Lower leg skin (tissue), 4 donors: ENCODE measurements around the gene USP17L15. TPM values are rescaled to one million over a fixed set of nuclear protein-coding genes. Genes with fewer than 3 reads are reported as not detected.
"Not testable (repeated sequence)": the region's sequence is repeated elsewhere in the genome, so short reads cannot be mapped to it uniquely, and the experiment has no call there.

Source experiments
- DNase-seq, 2 donors: peaks; one replicate each; pipeline ENCODE4 v3.0.0-alpha.2; 2019; ENCODE audit warnings: low spot score in 2 of 2
- H3K4me3 ChIP-seq: fragments of 200-600 bp; sonication (generic); 2 replicates; pipeline ENCODE4 v1.5.1; 2017; ENCODE audit warnings: mild to moderate bottlenecking, low read depth; ENCODE audit not compliant: poor library complexity, severe bottlenecking
- WGBS, 2 donors: methylation state at CpG; one replicate each; pipeline ENCODE4 v1.1.5; 2018; 5-methylcytosine and 5-hydroxymethylcytosine counted together
- intact Hi-C: fragments of 100-400 bp; cut with DNase I; formaldehyde crosslinking; loops from one replicate; pipeline ENCODE4 v1.15.0; 2023; ENCODE audit warnings: low total_unique reads
- total RNA-seq, 4 donors: library from RNA; depleted of rRNA; stranded (reverse); fragments of >200 nt; gene quantifications; one replicate each; pipeline ENCODE4 v1.1.0, GENCODE V29; 2016

The USP17L15 gene, protein sequence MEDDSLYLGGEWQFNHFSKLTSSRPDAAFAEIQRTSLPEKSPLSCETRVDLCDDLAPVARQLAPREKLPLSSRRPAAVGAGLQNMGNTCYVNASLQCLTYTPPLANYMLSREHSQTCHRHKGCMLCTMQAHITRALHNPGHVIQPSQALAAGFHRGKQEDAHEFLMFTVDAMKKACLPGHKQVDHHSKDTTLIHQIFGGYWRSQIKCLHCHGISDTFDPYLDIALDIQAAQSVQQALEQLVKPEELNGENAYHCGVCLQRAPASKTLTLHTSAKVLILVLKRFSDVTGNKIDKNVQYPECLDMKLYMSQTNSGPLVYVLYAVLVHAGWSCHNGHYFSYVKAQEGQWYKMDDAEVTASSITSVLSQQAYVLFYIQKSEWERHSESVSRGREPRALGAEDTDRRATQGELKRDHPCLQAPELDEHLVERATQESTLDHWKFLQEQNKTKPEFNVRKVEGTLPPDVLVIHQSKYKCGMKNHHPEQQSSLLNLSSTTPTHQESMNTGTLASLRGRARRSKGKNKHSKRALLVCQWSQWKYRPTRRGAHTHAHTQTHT
- not detected for total RNA-seq

DNA sequence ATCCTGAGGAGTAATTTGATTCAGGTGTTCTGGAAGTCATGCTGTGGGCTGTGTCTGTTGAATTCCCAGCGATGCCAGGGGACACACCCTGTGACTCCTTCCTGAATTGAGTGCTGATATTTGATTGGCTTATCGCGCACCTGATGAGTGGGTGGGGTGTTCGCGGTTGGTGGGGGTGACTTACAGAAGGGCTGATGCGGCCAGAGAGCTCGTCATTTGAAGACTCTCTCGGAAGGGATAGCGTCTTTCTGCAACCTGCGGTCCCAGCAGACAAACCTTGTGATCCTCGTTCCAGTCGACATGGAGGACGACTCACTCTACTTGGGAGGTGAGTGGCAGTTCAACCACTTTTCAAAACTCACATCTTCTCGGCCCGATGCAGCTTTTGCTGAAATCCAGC lies at the start of gene USP17L15:
Gene USP17L15 (plus strand): TSS at position 301 of the 400 bp plus-strand sequence. CDS start 0 bp downstream, at position 301.
- WGBS, 2 donors: no CpG with 5 or more reads among the region's 15 CpGs
- DNase-seq, intact Hi-C loops, H3K4me3 ChIP-seq: not testable (repeated sequence)

DNA sequence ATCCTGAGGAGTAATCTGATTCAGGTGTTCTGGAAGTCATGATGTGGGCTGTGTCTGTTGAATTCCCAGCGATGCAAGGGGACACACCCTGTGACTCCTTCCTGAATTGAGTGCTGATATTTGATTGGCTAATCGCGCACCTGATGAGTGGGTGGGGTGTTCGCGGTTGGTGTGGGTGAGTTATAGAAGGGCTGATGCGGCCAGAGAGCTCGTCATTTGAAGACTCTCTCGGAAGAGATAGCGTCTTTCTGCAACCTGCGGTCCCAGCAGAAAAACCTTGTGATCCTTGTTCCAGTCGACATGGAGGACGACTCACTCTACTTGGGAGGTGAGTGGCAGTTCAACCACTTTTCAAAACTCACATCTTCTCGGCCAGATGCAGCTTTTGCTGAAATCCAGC lies 23.8 kb upstream of the USP17L15 start, which contains the start of gene USP17L10:
Gene USP17L10 (plus strand): TSS at position 301 of the 400 bp plus-strand sequence. CDS start 0 bp downstream, at position 301.
- WGBS, 2 donors: 87% methylated on average over 3 of the region's 13 CpGs; no CpG with 5 or more reads in 1 of the 2 donors
- DNase-seq, intact Hi-C loops: not testable (repeated sequence)

DNA sequence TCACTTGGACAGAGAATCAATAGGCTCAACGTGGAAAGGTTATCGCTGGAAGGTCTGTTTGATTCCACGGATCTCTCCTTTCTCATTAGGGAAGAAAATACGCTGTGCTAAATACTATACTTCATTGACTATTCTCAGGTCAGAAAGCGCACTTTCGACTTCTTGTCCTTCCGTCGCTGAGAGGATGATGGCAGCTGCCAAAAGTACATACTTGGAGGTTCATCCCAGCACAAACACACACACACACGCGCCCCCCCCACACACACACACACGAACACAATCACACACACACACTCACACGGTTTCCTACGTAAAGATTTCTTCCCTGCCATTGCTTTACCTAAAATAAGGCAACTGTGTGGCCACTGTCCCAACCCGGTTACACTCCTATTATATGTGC lies 19.5 kb upstream of the USP17L15 start:
- peak in 1 of 2 donors; percentile 49 for DNase-seq
- intact Hi-C loops, H3K4me3 ChIP-seq: not testable (repeated sequence)
- WGBS, 2 donors: 79 to 81% methylated on average over 10 to 11 of the region's 14 CpGs

More for the DNA sequence above, 23.8 kb upstream of the USP17L15 start, which contains the start of gene USP17L10:
- not testable (repeated sequence) for H3K4me3 ChIP-seq

DNA sequence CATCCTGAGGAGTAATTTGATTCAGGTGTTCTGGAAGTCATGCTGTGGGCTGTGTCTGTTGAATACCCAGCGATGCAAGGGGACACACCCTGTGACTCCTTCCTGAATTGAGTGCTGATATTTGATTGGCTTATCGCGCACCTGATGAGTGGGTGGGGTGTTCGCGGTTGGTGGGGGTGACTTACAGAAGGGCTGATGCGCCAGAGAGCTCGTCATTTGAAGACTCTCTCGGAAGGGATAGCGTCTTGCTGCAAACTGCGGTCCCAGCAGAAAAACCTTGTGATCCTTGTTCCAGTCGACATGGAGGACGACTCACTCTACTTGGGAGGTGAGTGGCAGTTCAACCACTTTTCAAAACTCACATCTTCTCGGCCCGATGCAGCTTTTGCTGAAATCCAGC lies 19.1 kb upstream of the USP17L15 start, which contains the start of gene USP17L11:
Gene USP17L11 (plus strand): TSS at position 301 of the 400 bp plus-strand sequence. CDS start 0 bp downstream, at position 301.
- intact Hi-C loops, H3K4me3 ChIP-seq, DNase-seq: not testable (repeated sequence)
- no CpG with 5 or more reads among the region's 14 CpGs for WGBS, 2 donors

DNA sequence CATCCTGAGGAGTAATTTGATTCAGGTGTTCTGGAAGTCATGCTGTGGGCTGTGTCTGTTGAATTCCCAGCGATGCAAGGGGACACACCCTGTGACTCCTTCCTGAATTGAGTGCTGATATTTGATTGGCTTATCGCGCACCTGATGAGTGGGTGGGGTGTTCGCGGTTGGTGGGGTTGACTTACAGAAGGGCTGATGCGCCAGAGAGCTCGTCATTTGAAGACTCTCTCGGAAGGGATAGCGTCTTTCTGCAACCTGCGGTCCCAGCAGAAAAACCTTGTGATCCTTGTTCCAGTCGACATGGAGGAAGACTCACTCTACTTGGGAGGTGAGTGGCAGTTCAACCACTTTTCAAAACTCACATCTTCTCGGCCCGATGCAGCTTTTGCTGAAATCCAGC lies 14.3 kb upstream of the USP17L15 start, which contains the start of gene USP17L12:
Gene USP17L12 (plus strand): TSS at position 301 of the 400 bp plus-strand sequence. CDS start 0 bp downstream, at position 301.
- no CpG with 5 or more reads among the region's 13 CpGs for WGBS, 2 donors
- DNase-seq, intact Hi-C loops, H3K4me3 ChIP-seq: not testable (repeated sequence)

DNA sequence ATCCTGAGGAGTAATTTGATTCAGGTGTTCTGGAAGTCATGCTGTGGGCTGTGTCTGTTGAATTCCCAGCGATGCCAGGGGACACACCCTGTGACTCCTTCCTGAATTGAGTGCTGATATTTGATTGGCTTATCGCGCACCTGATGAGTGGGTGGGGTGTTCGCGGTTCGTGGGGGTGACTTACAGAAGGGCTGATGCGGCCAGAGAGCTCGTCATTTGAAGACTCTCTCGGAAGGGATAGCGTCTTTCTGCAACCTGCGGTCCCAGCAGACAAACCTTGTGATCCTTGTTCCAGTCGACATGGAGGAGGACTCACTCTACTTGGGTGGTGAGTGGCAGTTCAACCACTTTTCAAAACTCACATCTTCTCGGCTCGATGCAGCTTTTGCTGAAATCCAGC lies 9.6 kb upstream of the USP17L15 start, which contains the start of gene USP17L13:
Gene USP17L13 (plus strand): TSS at position 301 of the 400 bp plus-strand sequence. CDS start 0 bp downstream, at position 301.
- H3K4me3 ChIP-seq, DNase-seq, intact Hi-C loops: not testable (repeated sequence)
- WGBS, 2 donors: no CpG with 5 or more reads among the region's 14 CpGs

DNA sequence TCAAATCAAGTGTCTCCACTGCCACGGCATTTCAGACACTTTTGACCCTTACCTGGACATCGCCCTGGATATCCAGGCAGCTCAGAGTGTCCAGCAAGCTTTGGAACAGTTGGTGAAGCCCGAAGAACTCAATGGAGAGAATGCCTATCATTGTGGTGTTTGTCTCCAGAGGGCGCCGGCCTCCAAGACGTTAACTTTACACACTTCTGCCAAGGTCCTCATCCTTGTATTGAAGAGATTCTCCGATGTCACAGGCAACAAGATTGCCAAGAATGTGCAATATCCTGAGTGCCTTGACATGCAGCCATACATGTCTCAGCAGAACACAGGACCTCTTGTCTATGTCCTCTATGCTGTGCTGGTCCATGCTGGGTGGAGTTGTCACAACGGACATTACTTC lies 3.9 kb upstream of the USP17L15 start:
- intact Hi-C loops, H3K4me3 ChIP-seq: not testable (repeated sequence)
- WGBS, 2 donors: 84 to 89% methylated on average over 5 of the region's 8 CpGs
- DNase-seq: peak in 1 of 2 donors; percentile 84

DNA sequence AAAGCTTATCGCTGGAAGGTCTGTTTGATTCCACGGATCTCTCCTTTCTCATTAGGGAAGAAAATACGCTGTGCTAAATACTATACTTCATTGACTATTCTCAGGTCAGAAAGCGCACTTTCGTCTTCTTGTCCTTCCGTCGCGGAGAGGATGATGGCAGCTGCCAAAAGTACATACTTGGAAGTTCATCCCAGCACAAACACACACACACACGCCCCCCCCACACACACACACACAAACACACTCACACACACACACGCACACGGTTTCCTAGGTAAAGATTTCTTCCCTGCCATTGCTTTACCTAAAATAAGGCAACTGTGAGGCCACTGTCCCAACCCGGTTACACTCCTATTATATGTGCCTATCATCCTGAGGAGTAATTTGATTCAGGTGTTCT lies 4.3 kb downstream of the USP17L15 start:
- no CpG with 5 or more reads among the region's 12 CpGs for WGBS, 2 donors
- intact Hi-C loops, H3K4me3 ChIP-seq: not testable (repeated sequence)
- DNase-seq: peak in 1 of 2 donors; percentile 63

DNA sequence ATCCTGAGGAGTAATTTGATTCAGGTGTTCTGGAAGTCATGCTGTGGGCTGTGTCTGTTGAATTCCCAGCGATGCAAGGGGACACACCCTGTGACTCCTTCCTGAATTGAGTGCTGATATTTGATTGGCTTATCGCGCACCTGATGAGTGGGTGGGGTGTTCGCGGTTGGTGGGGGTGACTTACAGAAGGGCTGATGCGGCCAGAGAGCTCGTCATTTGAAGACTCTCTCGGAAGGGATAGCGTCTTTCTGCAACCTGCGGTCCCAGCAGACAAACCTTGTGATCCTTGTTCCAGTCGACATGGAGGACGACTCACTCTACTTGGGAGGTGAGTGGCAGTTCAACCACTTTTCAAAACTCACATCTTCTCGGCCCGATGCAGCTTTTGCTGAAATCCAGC lies 9.4 kb downstream of the USP17L15 start, which contains the start of gene USP17L17:
Gene USP17L17 (plus strand): TSS at position 301 of the 400 bp plus-strand sequence. CDS start 0 bp downstream, at position 301.
- intact Hi-C loops, H3K4me3 ChIP-seq, DNase-seq: not testable (repeated sequence)
- WGBS, 2 donors: 91 to 93% methylated on average over 10 to 14 of the region's 14 CpGs

DNA sequence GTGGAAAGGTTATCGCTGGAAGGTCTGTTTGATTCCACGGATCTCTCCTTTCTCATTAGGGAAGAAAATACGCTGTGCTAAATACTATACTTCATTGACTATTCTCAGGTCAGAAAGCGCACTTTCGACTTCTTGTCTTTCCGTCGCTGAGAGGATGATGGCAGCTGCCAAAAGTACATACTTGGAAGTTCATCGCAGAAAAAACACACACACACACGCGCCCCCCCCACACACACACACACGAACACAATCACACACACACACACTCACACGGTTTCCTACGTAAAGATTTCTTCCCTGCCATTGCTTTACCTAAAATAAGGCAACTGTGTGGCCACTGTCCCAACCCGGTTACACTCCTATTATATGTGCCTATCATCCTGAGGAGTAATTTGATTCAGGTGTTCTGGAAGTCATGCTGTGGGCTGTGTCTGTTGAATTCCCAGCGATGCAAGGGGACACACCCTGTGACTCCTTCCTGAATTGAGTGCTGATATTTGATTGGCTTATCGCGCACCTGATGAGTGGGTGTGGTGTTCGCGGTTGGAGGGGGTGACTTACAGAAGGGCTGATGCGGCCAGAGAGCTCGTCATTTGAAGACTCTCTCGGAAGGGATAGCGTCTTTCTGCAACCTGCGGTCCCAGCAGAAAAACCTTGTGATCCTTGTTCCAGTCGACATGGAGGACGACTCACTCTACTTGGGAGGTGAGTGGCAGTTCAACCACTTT lies 13.9 kb downstream of the USP17L15 start, which contains the start of gene USP17L18:
Gene USP17L18 (plus strand): TSS at position 678 of the 728 bp plus-strand sequence. CDS start 0 bp downstream, at position 678.
- intact Hi-C loops: not testable (repeated sequence)
- peak; percentile 7 to 82 for DNase-seq

DNA sequence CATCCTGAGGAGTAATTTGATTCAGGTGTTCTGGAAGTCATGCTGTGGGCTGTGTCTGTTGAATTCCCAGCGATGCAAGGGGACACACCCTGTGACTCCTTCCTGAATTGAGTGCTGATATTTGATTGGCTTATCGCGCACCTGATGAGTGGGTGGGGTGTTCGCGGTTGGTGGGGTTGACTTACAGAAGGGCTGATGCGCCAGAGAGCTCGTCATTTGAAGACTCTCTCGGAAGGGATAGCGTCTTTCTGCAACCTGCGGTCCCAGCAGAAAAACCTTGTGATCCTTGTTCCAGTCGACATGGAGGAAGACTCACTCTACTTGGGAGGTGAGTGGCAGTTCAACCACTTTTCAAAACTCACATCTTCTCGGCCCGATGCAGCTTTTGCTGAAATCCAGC lies 18.9 kb downstream of the USP17L15 start, which contains the start of gene USP17L19:
Gene USP17L19 (plus strand): TSS at position 301 of the 400 bp plus-strand sequence. CDS start 0 bp downstream, at position 301.
- no CpG with 5 or more reads among the region's 13 CpGs for WGBS, 2 donors
- intact Hi-C loops, H3K4me3 ChIP-seq, DNase-seq: not testable (repeated sequence)

More for the DNA sequence above, 13.9 kb downstream of the USP17L15 start, which contains the start of gene USP17L18:
- 91 to 93% methylated on average over 11 to 14 of the region's 26 CpGs for WGBS, 2 donors
- not testable (repeated sequence) for H3K4me3 ChIP-seq

DNA sequence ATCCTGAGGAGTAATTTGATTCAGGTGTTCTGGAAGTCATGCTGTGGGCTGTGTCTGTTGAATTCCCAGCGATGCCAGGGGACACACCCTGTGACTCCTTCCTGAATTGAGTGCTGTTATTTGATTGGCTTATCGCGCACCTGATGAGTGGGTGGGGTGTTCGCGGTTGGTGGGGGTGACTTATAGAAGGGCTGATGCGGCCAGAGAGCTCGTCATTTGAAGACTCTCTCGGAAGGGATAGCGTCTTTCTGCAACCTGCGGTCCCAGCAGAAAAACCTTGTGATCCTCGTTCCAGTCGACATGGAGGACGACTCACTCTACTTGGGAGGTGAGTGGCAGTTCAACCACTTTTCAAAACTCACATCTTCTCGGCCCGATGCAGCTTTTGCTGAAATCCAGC lies 23.6 kb downstream of the USP17L15 start, which contains the start of gene USP17L20:
Gene USP17L20 (plus strand): TSS at position 301 of the 400 bp plus-strand sequence. CDS start 0 bp downstream, at position 301.
- H3K4me3 ChIP-seq, DNase-seq, intact Hi-C loops: not testable (repeated sequence)
- WGBS, 2 donors: no CpG with 5 or more reads among the region's 15 CpGs

DNA sequence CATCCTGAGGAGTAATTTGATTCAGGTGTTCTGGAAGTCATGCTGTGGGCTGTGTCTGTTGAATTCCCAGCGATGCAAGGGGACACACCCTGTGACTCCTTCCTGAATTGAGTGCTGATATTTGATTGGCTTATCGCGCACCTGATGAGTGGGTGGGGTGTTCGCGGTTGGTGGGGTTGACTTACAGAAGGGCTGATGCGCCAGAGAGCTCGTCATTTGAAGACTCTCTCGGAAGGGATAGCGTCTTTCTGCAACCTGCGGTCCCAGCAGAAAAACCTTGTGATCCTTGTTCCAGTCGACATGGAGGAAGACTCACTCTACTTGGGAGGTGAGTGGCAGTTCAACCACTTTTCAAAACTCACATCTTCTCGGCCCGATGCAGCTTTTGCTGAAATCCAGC lies 28.4 kb downstream of the USP17L15 start, which contains the start of gene USP17L21:
Gene USP17L21 (plus strand): TSS at position 301 of the 400 bp plus-strand sequence. CDS start 0 bp downstream, at position 301.
- DNase-seq, H3K4me3 ChIP-seq, intact Hi-C loops: not testable (repeated sequence)
- WGBS, 2 donors: no CpG with 5 or more reads among the region's 13 CpGs
